LoVo (cell line): ENCODE results near the gene TM2D1.
A peak's percentile ranks its signal among the peaks of the same experiment; 100 is the strongest.

Experiments
- DNase-seq: peaks from one replicate; pipeline ENCODE4 v3.0.0-alpha.2; 2016; ENCODE audit warnings: low spot score

Gene TM2D1

GRCh38 chr1:61644303-61644702 is 80.6 kb downstream of the TM2D1 start:
- no peak for DNase-seq

GRCh38 chr1:61642475-61643232 is 82.3 kb downstream of the TM2D1 start:
- DNase-seq: no peak

GRCh38 chr1:61641578-61642336 is 83.2 kb downstream of the TM2D1 start:
- DNase-seq: peak; percentile 40

- DNase-seq: no peak
These were observed 84.1 kb downstream of the TM2D1 start for GRCh38 chr1:61640531-61641530.

GRCh38 chr1:61639608-61640336 is 85.2 kb downstream of the TM2D1 start:
- DNase-seq: no peak

GRCh38 chr1:61638911-61639605 is 85.9 kb downstream of the TM2D1 start:
- no peak for DNase-seq

GRCh38 chr1:61638296-61638695 is 86.6 kb downstream of the TM2D1 start:
- DNase-seq: no peak

- DNase-seq: no peak
These were observed 87.5 kb downstream of the TM2D1 start for GRCh38 chr1:61637470-61637869.

- DNase-seq: no peak
These were observed 88.1 kb downstream of the TM2D1 start for GRCh38 chr1:61636814-61637213.

- no peak for DNase-seq
These were observed 88.6 kb downstream of the TM2D1 start for GRCh38 chr1:61636376-61636775.

- DNase-seq: no peak
These were observed 89.4 kb downstream of the TM2D1 start for GRCh38 chr1:61635557-61635956.

- no peak for DNase-seq
These were observed 93.5 kb downstream of the TM2D1 start for GRCh38 chr1:61631436-61631835.
